ENCODE data around the gene C1orf122.

DNA sequence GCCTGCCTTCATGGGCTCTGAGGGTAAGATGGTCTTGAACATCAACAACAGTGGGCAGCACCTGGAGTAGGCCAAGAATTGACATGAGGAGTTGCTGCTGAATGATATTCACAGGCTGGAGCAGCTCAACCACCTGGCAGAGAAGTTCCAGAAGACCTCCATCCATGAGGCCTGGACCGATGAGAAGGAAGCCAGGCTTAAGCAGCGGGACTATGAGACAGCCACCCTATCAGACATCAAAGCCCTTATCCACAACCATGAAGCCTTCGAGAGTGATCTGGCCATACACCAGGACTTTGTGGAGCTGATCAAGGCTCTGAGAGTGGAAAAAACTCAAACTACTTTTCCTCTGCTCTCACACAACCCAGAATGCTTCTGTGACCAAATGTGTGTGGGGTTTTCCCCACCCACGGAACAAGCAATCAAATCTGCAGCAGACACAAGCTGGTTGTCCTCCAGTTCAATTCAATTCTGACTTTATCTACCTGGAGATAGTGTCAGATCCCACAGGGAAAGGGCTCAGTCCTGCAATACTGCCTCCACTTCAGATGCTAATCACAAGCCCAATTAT is 30.6 kb upstream of the C1orf122 start:
- TF ChIP-seq, protein P1, sequence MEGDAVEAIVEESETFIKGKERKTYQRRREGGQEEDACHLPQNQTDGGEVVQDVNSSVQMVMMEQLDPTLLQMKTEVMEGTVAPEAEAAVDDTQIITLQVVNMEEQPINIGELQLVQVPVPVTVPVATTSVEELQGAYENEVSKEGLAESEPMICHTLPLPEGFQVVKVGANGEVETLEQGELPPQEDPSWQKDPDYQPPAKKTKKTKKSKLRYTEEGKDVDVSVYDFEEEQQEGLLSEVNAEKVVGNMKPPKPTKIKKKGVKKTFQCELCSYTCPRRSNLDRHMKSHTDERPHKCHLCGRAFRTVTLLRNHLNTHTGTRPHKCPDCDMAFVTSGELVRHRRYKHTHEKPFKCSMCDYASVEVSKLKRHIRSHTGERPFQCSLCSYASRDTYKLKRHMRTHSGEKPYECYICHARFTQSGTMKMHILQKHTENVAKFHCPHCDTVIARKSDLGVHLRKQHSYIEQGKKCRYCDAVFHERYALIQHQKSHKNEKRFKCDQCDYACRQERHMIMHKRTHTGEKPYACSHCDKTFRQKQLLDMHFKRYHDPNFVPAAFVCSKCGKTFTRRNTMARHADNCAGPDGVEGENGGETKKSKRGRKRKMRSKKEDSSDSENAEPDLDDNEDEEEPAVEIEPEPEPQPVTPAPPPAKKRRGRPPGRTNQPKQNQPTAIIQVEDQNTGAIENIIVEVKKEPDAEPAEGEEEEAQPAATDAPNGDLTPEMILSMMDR (IDR thresholded peaks at IDR 0.05): no peak
- no peak for TF ChIP-seq POLR2A (IDR thresholded peaks at IDR 0.05)

All from breast epithelium (tissue), 3 donors.